HT1080 (cell line): ENCODE data around the gene EVA1A. TPM values are rescaled to one million over a fixed set of nuclear protein-coding genes. Genes with fewer than 3 reads are reported as not detected.

ENCODE experiments used
- DNase-seq: peaks from one replicate; pipeline ENCODE4 v3.0.0-alpha.2; 2015; ENCODE audit warnings: low read depth
- total RNA-seq: library from RNA; depleted of rRNA; stranded (reverse); fragments of >200 nt; shearing (Covaris generic); gene quantifications from 2 replicates; pipeline ENCODE4 v1.2.3, GENCODE V29; 2014

EVA1A gene
- total RNA-seq, 1 experiment from 2014 or later, result 142 TPM

DNA sequence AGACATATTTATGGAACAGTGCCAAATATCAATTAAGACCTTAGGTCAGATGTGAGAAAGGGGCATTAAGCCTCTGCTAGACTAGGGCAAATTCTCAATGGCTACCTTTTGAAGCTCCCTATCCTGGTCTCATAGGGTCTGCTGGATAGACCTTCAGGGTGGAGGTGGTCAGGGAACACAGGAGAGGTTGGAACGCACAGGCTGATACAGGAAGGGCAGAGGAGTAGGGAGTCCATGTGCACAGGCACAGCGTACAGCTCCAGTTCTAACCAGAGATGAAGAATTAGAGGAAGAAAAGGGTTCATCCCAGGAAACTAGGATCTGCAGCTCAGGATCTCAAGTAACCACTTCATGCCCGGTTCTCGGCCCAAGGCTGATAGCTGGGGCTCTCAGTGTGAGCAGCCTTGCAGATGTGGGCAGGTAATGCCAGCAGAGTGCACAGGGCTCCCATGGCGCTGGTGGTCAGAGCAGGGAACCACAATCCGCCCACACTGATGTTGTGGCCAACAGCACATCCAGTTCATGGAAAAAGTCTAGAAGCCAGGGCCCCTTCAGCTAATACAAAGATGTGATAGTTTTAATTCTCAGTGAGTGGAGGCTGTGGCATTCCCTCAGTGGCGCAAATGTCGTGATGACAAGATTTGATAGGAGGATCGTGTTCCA is 3.4 kb upstream of the EVA1A start:
- no peak for DNase-seq

DNA sequence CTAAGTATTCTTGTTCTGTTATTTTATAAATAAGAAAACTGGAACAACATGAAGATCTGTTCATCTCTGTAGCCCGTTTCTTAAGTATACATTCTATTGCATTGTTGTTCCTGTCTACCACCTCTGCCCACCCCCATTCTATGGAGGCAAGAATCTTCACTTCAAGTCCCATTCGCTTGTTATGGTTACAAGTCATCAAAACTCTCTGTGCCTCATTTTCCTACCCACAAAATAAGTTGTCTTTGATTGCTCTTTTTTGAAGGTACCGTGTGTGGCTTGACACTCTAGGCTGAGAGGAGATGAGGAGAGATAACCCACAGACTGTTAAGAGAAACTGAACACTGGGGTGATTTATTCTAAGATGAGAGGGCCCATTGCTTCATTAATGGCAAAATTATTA is 2.9 kb upstream of the EVA1A start:
- DNase-seq, result no peak

DNA sequence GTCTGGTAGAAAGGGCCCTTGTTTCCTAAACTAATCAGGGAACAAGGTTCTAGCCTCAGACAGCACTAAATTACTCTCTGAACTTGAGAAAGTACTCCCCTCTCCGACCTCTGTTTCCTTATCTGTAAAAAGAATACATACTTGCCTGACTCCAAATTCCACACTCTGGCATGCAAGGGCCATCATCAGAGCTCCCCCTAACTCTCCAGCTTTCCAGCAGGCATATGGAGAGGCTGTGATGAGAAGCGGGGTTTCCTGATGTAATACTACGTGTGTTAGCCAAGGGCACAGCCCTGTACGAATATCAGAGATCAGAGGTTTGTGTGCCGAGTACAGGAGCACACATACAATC is 1.8 kb upstream of the EVA1A start:
- no peak for DNase-seq

DNA sequence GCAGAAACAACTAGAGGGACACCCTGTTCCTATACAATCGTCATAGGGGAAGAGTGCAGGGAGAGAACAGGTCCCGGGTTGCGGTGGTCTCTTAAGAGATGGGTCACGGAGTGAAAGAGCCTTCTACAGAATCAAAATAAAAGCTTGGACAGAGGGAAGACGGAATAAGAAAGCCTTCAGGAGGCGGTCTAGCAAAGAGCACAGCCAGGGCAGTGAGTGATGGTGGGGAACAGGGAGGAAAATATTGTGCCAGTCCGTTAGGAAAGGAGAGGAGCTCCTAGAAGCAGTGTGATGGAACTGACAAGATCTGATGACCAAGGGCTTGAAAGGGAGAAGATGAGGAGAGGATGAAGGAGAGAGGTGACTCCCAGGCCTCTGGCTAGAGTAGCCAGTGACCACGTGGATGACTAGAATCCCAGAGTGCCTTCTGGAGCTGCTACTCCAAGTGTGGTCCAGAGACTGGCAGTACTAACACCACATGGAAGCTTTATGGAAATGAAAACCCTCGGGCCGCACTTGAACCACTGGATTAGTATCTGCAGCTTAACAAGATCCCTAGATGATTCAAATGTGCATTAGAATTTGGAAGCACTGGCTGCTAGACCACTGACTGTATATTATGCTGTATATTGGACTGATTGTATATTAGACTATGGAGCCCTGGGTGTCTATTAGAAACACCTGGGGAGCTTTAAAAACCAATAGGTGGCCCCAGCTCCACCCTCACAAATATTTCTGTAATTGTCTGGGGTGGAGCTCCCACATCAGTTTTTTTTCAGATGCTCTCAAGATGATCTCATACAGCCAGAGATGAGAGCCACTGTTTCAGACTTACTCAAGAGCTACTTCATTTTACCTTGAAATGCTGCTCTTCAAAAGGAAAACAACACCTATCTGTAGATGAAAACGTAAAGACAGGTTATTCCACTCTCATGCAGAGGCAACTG is 1.1 kb upstream of the EVA1A start:
- peak; percentile 56 for DNase-seq

DNA sequence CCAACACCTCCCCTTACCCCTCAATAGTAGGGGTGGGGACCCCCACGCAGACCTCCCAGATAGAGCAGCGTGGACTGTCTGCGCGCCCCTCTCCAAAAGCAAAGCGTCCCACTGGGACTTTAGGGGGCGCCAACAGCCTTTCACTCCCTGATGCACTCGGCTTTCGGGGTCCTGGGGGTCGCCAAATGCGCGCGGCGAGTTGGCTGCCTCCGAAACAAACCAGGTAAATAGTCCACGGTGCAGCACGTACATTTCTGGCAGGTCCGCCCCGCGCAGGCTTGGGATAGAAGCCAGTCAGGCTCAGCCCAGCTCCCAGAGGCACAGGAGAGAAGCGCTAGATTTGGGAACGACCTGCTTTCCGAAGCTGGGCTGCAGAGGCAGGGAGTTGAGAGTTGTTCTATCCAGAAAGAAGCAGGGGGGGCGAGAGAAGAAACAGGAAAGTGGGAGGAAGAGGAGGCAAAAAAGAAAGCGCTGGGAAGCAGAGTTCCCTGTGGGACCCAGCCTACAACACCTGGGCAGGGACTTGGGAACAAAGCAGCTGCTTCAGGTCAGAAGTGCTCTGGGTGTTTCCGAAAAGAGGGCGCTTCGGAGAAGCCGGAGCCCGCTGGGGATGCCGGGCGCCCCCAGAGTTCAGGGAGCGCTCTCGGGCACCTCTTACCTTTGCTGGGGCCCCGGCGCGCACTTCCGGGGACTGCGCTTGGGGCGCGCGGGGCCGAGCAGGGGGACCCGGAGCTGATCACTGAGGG is 544 bp downstream of the EVA1A start:
- DNase-seq, result peak; percentile 52

DNA sequence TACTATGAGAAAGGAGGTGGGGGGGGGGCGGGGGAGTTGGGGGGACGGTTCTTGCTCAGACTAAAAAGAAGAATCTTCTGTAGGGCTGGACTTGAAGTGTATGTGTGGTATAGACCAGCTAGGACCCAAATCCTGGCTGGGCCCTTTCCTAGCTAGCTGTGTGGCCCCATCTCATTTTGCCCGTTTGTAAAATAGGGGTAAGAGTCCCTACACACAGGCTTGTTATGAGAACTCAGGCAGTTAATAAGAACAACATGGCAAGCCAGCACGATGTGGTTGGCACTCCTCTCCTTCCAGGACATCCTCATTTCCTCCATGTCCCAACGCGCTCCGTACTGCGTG is 1.1 kb downstream of the EVA1A start:
- no peak for DNase-seq

DNA sequence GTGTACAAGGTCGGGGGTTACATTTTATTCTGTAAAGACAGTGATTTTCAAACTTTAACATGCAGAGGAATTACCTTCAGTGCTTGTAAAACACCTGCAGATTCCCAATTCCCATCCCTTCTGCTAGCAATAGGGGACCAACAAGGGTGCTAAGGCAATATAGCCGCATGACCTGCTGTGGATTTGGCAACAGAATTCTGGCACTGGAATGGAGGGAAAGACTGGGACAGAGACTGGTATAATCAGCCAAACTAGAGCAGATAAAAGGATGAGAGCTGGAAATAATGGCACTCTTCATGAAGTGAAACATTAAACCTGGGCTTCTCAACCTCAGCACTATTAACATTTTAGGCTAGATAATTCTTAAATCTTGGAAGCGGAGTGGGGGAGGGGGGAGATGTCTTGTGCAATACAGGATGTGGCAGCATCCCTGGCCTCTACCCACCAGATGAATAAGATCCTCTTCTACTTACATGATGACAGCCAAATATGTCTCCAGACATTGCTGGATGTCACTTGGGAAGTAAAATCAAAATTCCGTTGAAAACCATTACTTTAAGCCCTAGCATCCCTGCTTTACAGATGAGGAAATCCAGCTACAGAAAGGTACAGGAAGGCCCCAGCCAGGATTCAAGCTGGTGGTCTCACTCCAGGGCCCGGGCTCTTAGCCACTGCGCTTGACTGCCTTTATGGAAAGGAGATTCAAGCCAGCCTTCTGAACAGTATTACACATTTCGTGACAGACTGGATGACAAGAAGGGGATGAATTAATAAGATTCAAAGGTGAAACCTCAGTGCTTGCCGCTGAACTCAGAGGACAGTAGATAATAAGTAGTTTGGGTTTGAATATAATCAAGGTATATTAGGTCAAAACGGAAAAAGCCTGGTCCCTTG is 1.7 kb downstream of the EVA1A start:
- DNase-seq, result peak; percentile 66

DNA sequence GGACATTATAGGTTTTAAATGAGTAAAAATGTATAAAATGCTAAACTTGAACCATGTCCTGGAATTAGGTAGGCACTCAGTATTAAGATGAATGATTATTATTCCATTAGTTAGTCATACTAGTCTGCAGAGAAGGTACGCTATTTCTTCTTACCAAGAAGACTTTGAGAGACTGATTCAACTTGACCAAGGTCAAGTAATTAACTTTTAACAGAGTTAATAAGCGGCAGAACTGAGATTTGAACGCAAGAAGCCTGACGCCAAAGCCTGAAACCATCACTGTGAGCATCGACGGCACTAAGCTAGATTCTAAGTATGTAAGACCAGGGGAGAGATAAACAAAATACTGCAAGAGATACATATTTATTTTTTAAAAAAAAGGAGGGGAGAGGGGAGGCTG is 2.6 kb downstream of the EVA1A start:
- DNase-seq, result no peak

DNA sequence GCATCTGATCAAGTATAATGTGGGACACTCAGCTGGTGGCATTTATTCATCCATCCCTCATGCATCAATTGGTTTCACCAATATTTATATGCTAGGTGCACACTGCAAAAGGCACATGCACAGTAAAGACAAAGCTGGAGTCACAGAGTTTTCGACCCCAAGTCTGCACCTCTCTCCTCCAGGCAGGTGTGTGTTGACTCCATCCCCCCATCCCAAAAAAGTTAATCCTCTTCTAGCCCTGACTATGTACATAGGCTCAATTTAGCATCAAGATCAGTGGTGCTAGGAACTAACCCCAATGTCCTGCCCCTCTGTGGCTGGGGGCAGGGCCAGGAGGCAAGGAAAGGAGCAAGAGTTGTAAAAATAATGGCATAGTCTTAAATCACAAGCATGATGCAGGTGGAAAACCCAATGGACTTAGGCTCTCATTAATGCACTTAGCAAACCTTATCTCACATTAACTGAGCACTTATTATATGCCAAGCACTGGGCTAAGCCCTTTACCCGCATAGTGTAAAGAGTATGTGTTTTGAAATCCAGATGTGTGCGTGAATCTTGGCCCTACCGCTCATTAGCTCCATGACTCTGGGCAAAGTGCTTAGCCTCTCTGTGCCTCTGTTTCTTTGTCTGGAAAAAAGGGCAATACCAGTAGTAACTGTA is 3.1 kb downstream of the EVA1A start:
- no peak for DNase-seq

DNA sequence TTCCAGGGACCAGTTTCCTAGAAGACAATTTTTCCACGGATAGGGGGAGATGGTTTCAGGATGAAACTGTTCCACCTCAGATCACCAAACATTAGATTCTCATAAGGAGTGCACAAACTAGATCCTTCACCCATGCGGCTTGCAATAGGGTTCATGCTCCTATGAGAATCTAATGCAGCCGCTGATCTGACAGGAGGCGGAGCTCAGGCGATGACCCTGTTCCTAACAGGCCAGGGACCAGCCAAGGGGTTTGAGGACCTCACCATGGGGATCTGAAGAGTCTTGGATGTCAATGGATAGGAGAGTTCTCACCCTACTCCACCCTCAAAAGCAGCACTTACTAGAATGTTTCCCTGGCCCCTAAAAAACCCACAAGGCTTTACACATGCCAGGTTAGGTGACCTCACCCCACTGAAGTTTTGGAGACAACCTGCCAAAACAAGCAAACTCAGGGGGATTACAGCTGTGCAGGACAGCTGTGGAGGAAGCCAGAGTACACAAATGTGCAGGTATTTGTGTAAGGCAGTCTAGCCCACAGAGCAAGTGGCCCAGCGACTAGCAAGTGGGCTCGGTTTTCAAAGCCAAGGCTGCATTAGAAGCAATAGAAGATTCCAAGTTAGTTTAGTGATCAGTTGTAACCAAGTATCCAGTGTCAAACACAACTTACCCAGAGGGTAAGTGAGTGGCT is 3.9 kb downstream of the EVA1A start:
- no peak for DNase-seq

DNA sequence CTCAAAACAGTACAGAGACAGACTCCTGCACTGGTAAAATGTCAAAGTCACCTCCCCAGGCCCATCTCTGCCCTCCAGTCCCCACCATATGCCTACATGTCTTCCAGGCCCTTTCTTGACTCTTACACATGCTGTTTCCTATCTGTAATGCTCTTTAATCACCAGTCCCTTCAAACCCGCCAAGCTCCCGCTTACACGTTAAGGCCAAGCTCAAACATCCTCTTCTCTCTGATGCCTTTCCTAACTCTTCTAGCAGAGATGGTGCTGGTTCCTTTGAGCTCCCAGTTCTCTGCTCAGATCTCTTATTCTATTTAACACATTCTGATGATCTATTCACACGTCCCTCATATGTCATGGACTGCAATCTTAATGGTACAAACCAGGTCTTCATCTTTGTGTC is 5.0 kb downstream of the EVA1A start:
- no peak for DNase-seq

DNA sequence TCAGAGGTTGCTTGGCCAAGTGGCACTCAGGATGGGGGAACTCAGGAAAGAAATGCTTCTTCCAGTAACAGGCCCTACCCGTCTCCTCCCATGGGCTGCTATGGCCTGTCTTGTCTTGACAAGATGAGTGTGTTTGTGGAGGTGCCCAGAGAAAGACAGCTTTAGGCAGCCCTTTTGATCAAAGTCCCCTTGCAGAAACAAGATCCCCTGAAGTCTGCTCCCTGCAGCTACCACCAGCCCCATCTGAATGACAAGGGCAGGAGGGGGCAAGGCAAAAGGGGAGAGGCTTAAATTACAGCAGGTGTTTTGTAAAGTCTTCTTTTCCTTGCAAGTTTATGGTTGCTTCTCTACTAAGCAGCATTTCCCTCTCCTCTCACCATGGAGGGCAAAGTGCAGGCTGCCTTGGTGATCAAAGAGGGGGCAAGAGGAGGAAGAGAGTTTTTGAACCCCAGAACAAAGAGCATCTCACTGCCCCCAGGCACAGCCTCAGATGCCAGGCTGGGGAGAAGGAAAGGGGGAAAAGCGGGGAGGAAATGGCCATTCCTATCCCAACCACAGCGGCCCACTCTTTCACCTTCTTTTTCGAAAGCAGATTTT is 6.7 kb downstream of the EVA1A start:
- no peak for DNase-seq

DNA sequence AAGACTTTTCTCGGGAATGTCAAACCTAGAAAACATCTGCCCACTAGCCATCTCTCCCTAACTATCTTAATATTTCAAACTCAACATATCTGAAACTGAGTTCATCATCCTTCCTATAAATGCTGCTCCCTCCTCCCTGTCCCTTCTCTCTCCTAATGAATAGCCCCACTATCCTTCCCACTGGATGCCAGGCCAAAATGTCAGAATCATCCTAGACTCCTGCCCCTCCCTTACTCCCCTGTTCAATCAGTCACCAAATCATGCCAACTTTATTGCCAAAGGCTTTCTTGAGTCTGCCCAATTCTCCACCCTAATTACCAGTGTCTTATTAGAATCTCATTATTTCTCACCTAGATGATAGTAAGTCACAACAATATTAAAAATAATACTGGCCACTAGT is 8.5 kb downstream of the EVA1A start:
- no peak for DNase-seq

DNA sequence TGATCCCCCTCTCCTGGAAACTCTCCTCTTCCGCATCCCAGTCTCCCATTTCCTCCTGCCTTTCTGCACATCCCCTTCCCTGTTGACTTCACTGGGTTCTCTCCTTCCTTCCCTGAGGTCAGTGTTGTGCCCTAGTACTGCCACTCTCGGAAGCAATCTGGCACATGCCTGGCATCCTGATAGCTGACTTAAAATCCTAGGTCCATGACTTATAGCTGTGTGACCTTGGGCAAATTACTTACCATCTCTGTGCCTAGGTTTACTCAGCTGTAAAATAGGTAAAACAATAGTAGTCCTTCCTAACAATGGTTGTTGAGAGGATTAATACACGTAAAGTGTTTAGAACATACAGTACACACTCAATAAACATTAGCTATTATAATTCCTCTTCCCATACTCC is 9.3 kb downstream of the EVA1A start:
- no peak for DNase-seq

DNA sequence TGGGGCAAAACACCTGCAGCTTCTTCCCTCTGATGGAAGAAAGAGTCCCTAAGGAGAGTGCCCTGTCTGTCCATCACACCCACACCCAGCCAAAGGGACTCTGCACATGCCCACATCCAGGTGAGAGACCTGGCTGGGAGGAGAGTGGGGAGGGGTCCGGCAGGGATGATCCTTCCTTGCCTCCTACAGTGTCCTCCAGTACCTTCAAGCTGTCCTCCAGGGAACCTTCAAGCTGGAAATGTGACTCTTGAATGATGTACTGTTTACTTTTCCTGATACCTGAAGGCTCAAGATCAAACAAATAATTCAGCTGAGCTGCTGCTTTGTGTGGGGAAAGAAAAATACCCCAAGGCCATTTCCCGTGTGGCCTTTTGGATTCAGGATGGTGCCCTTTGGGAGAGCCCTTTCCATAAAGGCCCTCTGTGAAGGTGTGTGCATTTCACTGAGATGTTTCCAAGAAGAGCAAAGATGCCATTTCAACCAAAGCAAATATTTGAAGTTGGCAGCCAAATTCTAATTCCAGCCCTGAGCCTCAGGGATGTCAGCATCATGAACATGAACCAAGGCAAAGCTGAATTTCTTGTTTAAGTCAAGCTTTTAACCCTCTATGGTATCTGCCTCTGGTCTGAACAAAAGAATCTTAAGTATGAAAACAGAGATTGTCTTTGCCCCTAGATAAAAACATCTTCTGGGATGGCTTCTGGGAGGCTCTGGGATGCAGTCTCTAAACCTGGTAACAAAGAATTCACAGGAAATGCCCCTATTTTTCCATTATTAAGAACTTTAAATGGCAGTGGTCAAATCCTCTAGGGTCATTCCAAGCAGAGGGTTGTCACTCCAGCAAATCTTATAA is 11.1 kb downstream of the EVA1A start:
- DNase-seq, result no peak

DNA sequence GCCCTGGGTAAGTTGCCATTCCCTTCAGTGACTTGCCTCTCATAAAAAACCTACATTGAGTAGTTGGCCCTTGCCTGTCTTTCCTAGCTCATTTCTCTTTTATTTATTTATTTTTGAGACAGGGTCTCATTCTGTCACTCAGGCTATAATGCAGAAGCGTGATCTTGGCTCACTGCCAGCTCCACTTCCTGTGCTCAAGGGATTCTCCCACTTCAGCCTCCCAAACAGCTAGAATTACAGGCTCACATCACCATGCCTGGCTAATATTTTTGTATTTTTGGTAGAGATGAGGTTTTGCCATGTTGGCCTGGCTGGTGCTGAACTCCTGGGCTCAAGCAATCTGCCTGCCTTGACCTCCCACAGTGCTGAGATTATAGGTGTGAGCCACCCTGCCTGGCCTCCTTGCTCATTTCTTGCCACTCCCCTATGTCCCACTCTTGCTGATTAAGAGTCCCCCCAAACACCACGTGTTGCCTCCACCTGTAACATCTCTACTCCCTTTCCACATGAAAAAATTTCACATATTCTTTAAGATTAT is 12.6 kb downstream of the EVA1A start:
- DNase-seq, result peak; percentile 52

DNA sequence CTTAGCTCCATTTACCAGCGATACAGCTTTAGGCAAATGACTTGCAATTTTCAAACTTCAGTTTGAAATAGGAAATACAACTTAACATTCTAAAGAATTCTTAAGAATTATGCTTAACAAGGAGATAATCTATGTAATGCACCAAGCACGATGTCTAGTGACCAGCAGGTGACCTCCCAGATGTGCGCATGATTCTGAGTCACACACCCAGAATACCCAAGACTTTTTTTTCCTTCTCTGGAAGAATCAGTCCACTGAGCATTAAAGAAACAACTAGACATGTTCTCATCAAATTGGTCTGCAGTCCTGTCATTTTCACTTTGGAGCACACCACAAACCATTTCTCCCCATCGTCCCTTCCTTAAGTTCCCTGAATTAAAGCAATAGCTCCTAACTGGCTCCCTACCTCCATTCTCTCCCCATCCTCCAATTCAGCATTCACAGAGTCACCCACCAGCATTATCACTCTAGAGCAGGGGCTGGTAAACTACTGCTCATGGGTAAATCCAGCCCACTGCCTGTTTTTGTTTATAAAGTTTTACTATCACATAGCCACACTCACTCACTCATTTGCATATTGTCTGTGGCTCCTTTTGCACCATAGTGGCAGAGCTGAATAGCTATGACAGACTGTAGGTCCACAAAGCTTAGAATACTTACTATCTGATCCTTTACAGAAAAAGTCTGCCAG is 13.2 kb downstream of the EVA1A start:
- peak; percentile 73 for DNase-seq

DNA sequence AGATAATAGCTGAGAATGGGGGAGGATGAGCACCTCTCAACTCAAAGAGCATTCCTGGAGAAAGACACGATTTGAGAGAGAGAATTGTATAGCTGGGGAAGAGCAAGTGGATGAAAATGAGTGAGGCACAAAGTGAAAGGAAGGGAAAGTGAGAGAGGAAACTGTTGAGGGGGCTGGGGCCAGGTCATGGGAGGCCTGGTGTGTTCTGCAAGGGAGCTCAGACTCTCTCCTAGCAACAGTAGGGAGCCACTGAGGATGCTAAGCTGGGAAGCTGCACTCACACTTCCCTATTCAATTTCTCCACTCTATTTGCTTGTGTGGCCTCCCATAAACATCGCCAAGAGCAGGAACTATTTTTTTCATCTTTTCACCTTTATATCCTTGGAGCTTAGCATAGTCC is 14.8 kb downstream of the EVA1A start:
- no peak for DNase-seq
